PC-9 (cell line): ENCODE measurements around the gene M1AP. TPM values are rescaled to one million over a fixed set of nuclear protein-coding genes. Genes with fewer than 3 reads are reported as not detected.

Experiments
- BruUV-seq: library from RNA; stranded (reverse); fragments of 400-500 nt; replicated peaks from 2 replicates; lab custom pipeline; 2021; lab: Mats Ljungman, UMichigan
- CTCF ChIA-PET: fragments of 300-600 bp; sonication (Branson Sonifier 250); formaldehyde crosslinking; loops from one replicate; lab custom pipeline; 2022; ENCODE audit warnings: antibody characterized with exemption; lab: Charles Lee
- POLR2A ChIA-PET: fragments of 300-600 bp; sonication (Branson Sonifier 250); formaldehyde crosslinking; loops from one replicate; lab custom pipeline; 2022; ENCODE audit warnings: antibody characterized with exemption; ENCODE audit not compliant: unreplicated experiment; lab: Charles Lee
- DNase-seq, 2 experiments: peaks; one replicate each; pipeline versions ENCODE4 v3.0.0 to v3.0.0-alpha.2; 2015 to 2022; ENCODE audit warnings: mixed read lengths in 1 of 2
- H2AFZ ChIP-seq: fragments of 200-600 bp; sonication (generic); 2 replicates; pipeline ENCODE4 v1.8.1; 2017; ENCODE audit warnings: antibody characterized with exemption
- H3F3A ChIP-seq: fragments of 200-600 bp; sonication (generic); 2 replicates; pipeline ENCODE4 v1.8.1; 2017; ENCODE audit warnings: antibody characterized with exemption, mild to moderate bottlenecking, low read depth; ENCODE audit not compliant: insufficient read depth
- H3K27ac ChIP-seq: fragments of 200-600 bp; sonication (generic); 2 replicates; pipeline ENCODE4 v1.6.1; 2016; ENCODE audit warnings: mixed run types
- H3K27me3 ChIP-seq: fragments of 200-600 bp; sonication (generic); 2 replicates; pipeline ENCODE4 v1.6.1; 2016; ENCODE audit warnings: low read depth, mixed run types; ENCODE audit not compliant: insufficient read depth
- H3K36me3 ChIP-seq: fragments of 200-600 bp; sonication (generic); 2 replicates; pipeline ENCODE4 v1.6.1; 2016; ENCODE audit warnings: low read depth, mixed run types
- H3K4me1 ChIP-seq: fragments of 200-600 bp; sonication (generic); replicated peaks from 2 replicates; pipeline ENCODE4 v1.6.1; 2016; ENCODE audit warnings: mixed run types; ENCODE audit not compliant: insufficient read depth
- H3K4me2 ChIP-seq: fragments of 200-600 bp; sonication (generic); 2 replicates; pipeline ENCODE4 v1.6.1; 2017; ENCODE audit warnings: mixed run types
- H3K4me3 ChIP-seq: fragments of 200-600 bp; sonication (generic); 2 replicates; pipeline ENCODE4 v1.6.1; 2016; ENCODE audit warnings: mixed run types
- H3K79me2 ChIP-seq: fragments of 200-600 bp; sonication (generic); 2 replicates; pipeline ENCODE4 v1.6.1; 2017; ENCODE audit warnings: low read depth, mixed run types
- H3K9me2 ChIP-seq: fragments of 200-600 bp; sonication (generic); 2 replicates; pipeline ENCODE4 v1.8.1; 2017; ENCODE audit warnings: mild to moderate bottlenecking; ENCODE audit not compliant: insufficient read depth
- H3K9me3 ChIP-seq: fragments of 200-600 bp; sonication (generic); 2 replicates; pipeline ENCODE4 v1.8.1; 2016; ENCODE audit warnings: low read depth; ENCODE audit not compliant: insufficient read depth
- H4K20me1 ChIP-seq: fragments of 200-600 bp; sonication (generic); 2 replicates; pipeline ENCODE4 v1.8.1; 2017; ENCODE audit not compliant: insufficient read depth
- EZH2 ChIP-seq: fragments of 200-600 bp; sonication (generic); IDR thresholded peaks from 2 replicates; pipeline ENCODE4 v1.8.0; 2017; ENCODE audit warnings: antibody characterized with exemption, low read depth
- intact Hi-C: fragments of 100-400 bp; cut with micrococcal nuclease; formaldehyde crosslinking; loops from one replicate; pipeline ENCODE4 v1.10.0; 2022; ENCODE audit not compliant: unreplicated experiment
- total RNA-seq: library from RNA; stranded (reverse); gene quantifications from 2 replicates; pipeline ENCODE4 v1.2.3, GENCODE V29; 2021
- TF ChIP-seq, protein P1 (sequence below): fragments of 200-600 bp; sonication (generic); conservative IDR thresholded peaks from 2 replicates; pipeline ENCODE4 v1.6.1; 2017; ENCODE audit warnings: mixed run types, antibody characterized with exemption, mild to moderate bottlenecking, moderate library complexity

Gene M1AP
- total RNA-seq, 1 experiment from 2014 or later: 7.7 TPM

DNA sequence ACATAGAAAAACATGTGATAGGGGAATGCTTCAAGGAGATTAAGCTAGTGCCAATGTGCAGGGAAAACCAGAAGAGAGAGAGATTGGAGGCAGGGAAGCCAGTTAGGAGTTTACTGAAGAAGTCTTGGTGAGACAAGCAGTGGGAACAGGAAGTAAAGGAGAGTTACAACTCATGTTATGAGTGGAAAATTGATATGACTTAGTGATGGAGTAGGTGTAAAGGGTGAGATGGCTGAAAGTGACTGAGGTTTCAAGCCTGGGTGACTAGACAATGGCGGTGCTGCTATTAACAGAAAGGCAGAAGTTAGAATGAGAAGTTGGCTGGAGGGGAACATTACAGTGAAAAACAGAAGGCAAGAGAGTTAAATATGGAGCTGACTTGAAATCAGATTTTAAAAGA lies 77.1 kb downstream of the M1AP start:
- H3K27me3 ChIP-seq: no peaks in the 10 kb centered on the region
- H3K4me2 ChIP-seq: no peak overlapping the region
- H3K79me2 ChIP-seq: no peaks in the 10 kb centered on the region
- H3K4me3 ChIP-seq: no peak overlapping the region
- H3K9me3 ChIP-seq: no peaks in the 10 kb centered on the region
- no peak overlapping the region for H3K27ac ChIP-seq
- H2AFZ ChIP-seq: no peak overlapping the region
- no peaks in the 10 kb centered on the region for H4K20me1 ChIP-seq
- peak in 1 of 2 experiments; percentile 13 for DNase-seq
- BruUV-seq: no TSS peak
- H3K36me3 ChIP-seq: no peaks in the 10 kb centered on the region
- TF ChIP-seq EZH2: no peak
- TF ChIP-seq, protein P1, sequence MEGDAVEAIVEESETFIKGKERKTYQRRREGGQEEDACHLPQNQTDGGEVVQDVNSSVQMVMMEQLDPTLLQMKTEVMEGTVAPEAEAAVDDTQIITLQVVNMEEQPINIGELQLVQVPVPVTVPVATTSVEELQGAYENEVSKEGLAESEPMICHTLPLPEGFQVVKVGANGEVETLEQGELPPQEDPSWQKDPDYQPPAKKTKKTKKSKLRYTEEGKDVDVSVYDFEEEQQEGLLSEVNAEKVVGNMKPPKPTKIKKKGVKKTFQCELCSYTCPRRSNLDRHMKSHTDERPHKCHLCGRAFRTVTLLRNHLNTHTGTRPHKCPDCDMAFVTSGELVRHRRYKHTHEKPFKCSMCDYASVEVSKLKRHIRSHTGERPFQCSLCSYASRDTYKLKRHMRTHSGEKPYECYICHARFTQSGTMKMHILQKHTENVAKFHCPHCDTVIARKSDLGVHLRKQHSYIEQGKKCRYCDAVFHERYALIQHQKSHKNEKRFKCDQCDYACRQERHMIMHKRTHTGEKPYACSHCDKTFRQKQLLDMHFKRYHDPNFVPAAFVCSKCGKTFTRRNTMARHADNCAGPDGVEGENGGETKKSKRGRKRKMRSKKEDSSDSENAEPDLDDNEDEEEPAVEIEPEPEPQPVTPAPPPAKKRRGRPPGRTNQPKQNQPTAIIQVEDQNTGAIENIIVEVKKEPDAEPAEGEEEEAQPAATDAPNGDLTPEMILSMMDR: no peak
- no peaks in the 10 kb centered on the region for H3K9me2 ChIP-seq
- H3F3A ChIP-seq: peaks cover 25% of the 10 kb centered on the region
- intact Hi-C loops: no loop called here
- POLR2A ChIA-PET: interaction anchor here (0.8 kb wide), 1 partner anchor 32 kb away, joined by 3 read pairs; no protein-coding TSS in a partner anchor
- CTCF ChIA-PET: no interaction called here
- H3K4me1 ChIP-seq: peaks cover 28% of the 10 kb centered on the region

DNA sequence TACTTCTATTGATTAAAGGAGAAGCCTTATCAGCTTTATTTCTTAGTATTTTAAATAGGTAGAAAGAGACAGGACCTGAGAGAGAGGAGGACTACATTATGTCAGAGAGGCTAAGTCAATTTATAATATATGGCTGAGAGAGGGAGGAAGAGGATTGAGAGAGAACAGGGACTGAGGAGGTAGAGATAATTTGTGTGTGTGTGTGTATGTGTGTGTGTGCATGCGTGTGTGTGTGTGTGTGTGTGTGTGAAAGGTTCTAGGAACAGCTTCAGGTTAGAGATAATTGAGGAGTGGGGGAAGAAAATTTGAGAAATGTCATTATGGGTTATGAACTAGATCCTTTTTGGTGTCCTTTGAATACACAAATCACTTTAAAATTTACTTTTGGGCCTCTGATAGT lies 78.4 kb downstream of the M1AP start:
- H3K4me2 ChIP-seq: no peak overlapping the region
- no peaks in the 10 kb centered on the region for H3K9me3 ChIP-seq
- no TSS peak for BruUV-seq
- ChIA-PET POLR2A (no interaction called here), CTCF (no interaction called here)
- H3K36me3 ChIP-seq: no peaks in the 10 kb centered on the region
- no peaks in the 10 kb centered on the region for H3K79me2 ChIP-seq
- no peak overlapping the region for H3K27ac ChIP-seq
- no peak overlapping the region for H2AFZ ChIP-seq
- no peaks in the 10 kb centered on the region for H3K27me3 ChIP-seq
- H3F3A ChIP-seq: peaks cover 22% of the 10 kb centered on the region
- no peaks in the 10 kb centered on the region for H4K20me1 ChIP-seq
- no peak for TF ChIP-seq EZH2
- TF ChIP-seq, protein P1: no peak
- intact Hi-C loops: no loop called here
- no peak overlapping the region for H3K4me3 ChIP-seq
- DNase-seq: no peak
- no peaks in the 10 kb centered on the region for H3K9me2 ChIP-seq
- H3K4me1 ChIP-seq: peaks cover 28% of the 10 kb centered on the region

DNA sequence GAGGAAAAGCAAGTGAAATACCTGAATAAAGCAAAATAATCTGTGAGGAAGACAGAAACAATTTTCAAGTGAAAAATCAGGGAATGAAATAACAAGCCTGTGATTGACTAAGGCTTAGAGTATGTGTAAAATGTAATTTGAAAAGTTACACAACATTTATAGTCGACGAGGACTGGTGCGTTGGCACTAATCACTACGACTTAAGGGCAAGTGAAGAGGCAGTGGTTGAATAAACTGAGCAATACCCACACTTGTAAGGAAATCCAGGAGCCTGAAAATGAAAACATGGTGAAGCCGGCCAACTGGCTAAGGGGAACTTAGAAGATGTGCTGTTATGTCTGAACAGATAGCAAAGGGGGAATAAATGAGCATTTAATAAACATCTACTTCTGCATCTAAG lies 80.2 kb downstream of the M1AP start:
- DNase-seq: peak in 1 of 2 experiments; percentile 82
- H3K4me2 ChIP-seq: peak overlapping the region; percentile 49
- H4K20me1 ChIP-seq: no peaks in the 10 kb centered on the region
- no TSS peak for BruUV-seq
- TF ChIP-seq, protein P1: no peak
- TF ChIP-seq EZH2: no peak
- no peaks in the 10 kb centered on the region for H3K9me2 ChIP-seq
- peaks cover 5% of the 10 kb centered on the region; the same call in 1 of the 2 replicates for H3F3A ChIP-seq
- ChIA-PET POLR2A (interaction anchor here (0.7 kb wide), 3 partner anchors 9 to 58 kb away, joined by 3 to 5 read pairs (median 5); no protein-coding TSS in a partner anchor), CTCF (no interaction called here)
- H3K79me2 ChIP-seq: no peaks in the 10 kb centered on the region
- intact Hi-C loops: no loop called here
- H3K27me3 ChIP-seq: no peaks in the 10 kb centered on the region
- peak overlapping the region; percentile 53; the same call in 1 of the 2 replicates for H2AFZ ChIP-seq
- no peak overlapping the region for H3K4me3 ChIP-seq
- H3K9me3 ChIP-seq: no peaks in the 10 kb centered on the region
- peaks cover 18% of the 10 kb centered on the region for H3K4me1 ChIP-seq
- H3K36me3 ChIP-seq: no peaks in the 10 kb centered on the region
- H3K27ac ChIP-seq: peak overlapping the region; percentile 56
